ENCODE data around the gene FBXO4.

GRCh38 chr5:41935544-41935943, 10.5 kb downstream of the FBXO4 start:
- no peak for TF ChIP-seq POLR2A (IDR thresholded peaks at IDR 0.05; ENCODE audit: low read length)
- no peak for TF ChIP-seq CTCF (IDR thresholded peaks at IDR 0.05)
- TF ChIP-seq, protein P1, sequence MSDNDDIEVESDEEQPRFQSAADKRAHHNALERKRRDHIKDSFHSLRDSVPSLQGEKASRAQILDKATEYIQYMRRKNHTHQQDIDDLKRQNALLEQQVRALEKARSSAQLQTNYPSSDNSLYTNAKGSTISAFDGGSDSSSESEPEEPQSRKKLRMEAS (IDR thresholded peaks at IDR 0.05), result no peak
- no peak for TF ChIP-seq BHLHE40 (IDR thresholded peaks at IDR 0.05; ENCODE audit: low read depth, low read length)
